NT2/D1 (cell line): ENCODE measurements around the gene LYPD6.

ENCODE experiments used
- DNase-seq: peaks from one replicate; pipeline ENCODE4 v3.0.0-alpha.2; 2011; ENCODE audit warnings: low read depth, low spot score
- H3K27me3 ChIP-seq: 2 replicates; pipeline ENCODE4 v1.6.0; 2011; ENCODE audit warnings: mild to moderate bottlenecking; ENCODE audit not compliant: insufficient read length, insufficient read depth
- H3K36me3 ChIP-seq: 2 replicates; pipeline ENCODE4 v1.6.1; 2011; ENCODE audit warnings: mild to moderate bottlenecking, low read length, mixed read lengths; ENCODE audit not compliant: insufficient read depth, insufficient read length
- H3K4me1 ChIP-seq: 2 replicates; pipeline ENCODE4 v1.5.1; 2011; ENCODE audit not compliant: insufficient read depth, insufficient read length
- H3K4me3 ChIP-seq: 2 replicates; pipeline ENCODE4 v1.5.1; 2011; ENCODE audit warnings: low read depth; ENCODE audit not compliant: insufficient read length
- H3K9ac ChIP-seq: 2 replicates; pipeline ENCODE4 v1.6.0; 2011; ENCODE audit warnings: low read depth; ENCODE audit not compliant: insufficient read length
- H3K9me3 ChIP-seq: 2 replicates; pipeline ENCODE4 v1.5.1; 2011; ENCODE audit warnings: mild to moderate bottlenecking, low read length; ENCODE audit not compliant: insufficient read depth
- SUZ12 ChIP-seq: IDR thresholded peaks from 2 replicates; pipeline ENCODE4 v1.6.1; 2011; ENCODE audit not compliant: insufficient read length, insufficient read depth; ENCODE audit errors: extremely low read depth
- YY1 ChIP-seq: IDR thresholded peaks from 2 replicates; pipeline ENCODE4 v1.6.1; 2011; ENCODE audit not compliant: insufficient read length, insufficient read depth
- ZNF274 ChIP-seq: IDR thresholded peaks from 2 replicates; pipeline ENCODE4 v1.6.1; 2011; ENCODE audit warnings: mild to moderate bottlenecking, low read depth, low read length

Gene LYPD6

DNA sequence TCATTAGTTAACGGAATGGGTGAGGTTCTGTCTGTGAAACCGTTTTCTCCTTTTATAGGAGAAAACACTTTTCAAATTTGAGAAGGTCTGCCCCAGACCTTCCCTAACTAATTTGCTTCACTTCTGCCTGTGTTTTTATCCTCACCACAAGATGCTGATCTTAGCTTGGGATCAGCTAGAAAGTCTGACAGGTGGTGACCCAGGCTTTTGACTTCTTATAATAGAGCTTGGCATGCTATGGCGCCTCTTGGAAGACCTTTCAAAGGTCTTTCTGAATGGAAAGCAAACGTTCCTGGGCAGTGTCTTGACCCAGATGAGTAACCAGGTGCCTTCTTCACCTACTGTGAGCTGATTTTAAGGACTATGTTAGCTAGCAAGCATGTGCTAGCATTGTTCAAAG, 91.4 kb downstream of the LYPD6 start:
- no peak for DNase-seq
- H3K27me3 ChIP-seq = no peaks in the 10 kb centered on the region
- H3K36me3 ChIP-seq = no peaks in the 10 kb centered on the region
- no peak for TF ChIP-seq SUZ12
- no peak for TF ChIP-seq YY1
- TF ChIP-seq ZNF274 = no peak
- no peaks in the 10 kb centered on the region for H3K9me3 ChIP-seq
- H3K9ac ChIP-seq = no peak overlapping the region
- no peaks in the 10 kb centered on the region for H3K4me1 ChIP-seq
- no peak overlapping the region for H3K4me3 ChIP-seq

DNA sequence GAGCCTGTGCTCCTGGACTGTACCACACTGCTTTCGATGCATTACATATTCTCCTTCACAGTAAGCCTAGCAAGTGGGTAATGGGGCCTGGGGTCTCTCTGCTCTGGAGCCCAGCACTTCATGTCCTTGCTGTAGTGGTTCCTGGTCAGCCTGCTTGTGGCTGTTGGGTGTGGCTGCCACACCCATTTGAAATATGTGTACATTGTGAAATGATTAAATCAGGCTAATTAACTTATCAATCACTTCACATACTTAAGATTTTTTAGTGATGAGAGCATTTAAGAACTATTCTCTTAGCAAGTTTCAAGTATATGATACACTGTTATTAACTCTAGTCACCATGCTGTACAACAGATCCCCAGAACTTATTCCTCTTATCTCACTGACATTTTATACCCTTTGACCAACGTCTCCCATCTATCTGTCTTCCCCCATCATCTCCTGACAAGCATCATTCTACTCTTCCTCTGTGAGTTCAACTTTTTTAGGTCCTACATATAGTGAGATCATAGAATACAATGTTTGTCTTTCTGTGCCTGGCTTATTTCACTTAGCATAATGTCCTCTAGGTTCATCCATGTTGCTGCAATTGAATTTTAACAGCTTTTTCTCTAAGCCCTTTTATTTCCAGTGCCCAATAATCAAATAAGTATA, 92.1 kb downstream of the LYPD6 start:
- no peak overlapping the region for H3K9ac ChIP-seq
- H3K4me1 ChIP-seq = no peaks in the 10 kb centered on the region
- H3K27me3 ChIP-seq = no peaks in the 10 kb centered on the region
- DNase-seq = no peak
- H3K4me3 ChIP-seq = no peak overlapping the region
- TF ChIP-seq YY1 (no peak), SUZ12 (no peak), ZNF274 (no peak)
- no peaks in the 10 kb centered on the region for H3K9me3 ChIP-seq
- no peaks in the 10 kb centered on the region for H3K36me3 ChIP-seq

DNA sequence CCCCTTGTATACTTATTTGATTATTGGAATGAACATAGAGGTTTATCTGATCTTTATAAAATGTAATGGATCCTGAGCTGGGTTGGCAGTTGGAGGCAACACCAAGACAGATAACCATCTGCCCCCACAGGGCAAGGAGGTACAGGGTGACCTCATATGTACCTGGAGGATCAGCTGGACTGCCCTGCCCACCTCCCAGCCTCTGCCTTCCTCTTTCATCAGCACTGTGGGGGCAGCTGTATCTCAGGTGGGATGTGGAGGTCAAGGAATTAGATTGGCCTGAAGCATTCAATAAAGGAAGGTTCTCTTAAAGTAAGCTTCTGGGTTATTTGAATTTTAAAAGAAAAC, 92.6 kb downstream of the LYPD6 start:
- no peaks in the 10 kb centered on the region for H3K27me3 ChIP-seq
- H3K9me3 ChIP-seq = no peaks in the 10 kb centered on the region
- H3K4me1 ChIP-seq = no peaks in the 10 kb centered on the region
- no peak overlapping the region for H3K4me3 ChIP-seq
- no peak for DNase-seq
- no peak overlapping the region for H3K9ac ChIP-seq
- TF ChIP-seq ZNF274 = no peak
- TF ChIP-seq YY1 = no peak
- TF ChIP-seq SUZ12 = no peak
- no peaks in the 10 kb centered on the region for H3K36me3 ChIP-seq

DNA sequence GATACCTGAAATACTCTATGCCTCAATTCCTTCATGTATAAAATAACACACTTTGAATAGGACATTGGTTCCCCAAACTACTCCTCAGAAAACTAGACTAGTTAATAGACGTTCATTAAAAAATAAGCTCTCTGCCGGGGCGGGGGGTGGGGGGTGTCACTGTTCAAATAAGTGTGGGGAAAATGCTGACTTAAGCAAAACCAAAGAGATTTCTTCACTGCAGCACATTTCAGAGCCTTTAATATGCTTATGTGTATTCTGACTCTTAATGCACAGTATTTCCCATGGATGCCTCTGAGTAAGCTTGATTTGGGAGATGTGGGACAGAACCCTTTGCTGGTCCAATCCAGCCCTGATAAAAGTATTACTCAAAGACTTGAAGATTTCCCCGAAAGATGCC, 93.2 kb downstream of the LYPD6 start:
- no peak overlapping the region for H3K9ac ChIP-seq
- TF ChIP-seq YY1 (no peak), ZNF274 (no peak), SUZ12 (no peak)
- no peak overlapping the region for H3K4me3 ChIP-seq
- H3K36me3 ChIP-seq = no peaks in the 10 kb centered on the region
- H3K4me1 ChIP-seq = no peaks in the 10 kb centered on the region
- no peak for DNase-seq
- no peaks in the 10 kb centered on the region for H3K27me3 ChIP-seq
- H3K9me3 ChIP-seq = no peaks in the 10 kb centered on the region

DNA sequence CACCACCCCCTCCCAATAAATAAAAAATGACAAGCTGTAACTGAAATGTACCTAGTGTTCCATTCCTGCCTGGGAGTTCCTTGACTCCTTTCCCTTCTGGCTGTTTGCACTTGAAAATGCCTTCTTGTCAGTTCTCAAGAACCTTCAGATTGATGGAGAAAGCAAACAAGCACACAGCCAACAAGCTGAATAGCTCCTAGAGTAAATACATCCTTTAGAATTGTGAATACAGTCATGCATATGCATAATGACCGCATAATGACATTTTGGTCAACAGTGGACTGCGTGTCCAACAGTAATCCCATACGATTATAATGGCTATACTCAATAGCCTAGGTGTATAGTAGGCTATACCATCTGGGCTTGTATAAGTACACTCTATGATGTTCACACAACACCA, 97.0 kb downstream of the LYPD6 start:
- H3K27me3 ChIP-seq = no peaks in the 10 kb centered on the region
- H3K9me3 ChIP-seq = no peaks in the 10 kb centered on the region
- H3K4me1 ChIP-seq = no peaks in the 10 kb centered on the region
- H3K36me3 ChIP-seq = no peaks in the 10 kb centered on the region
- H3K9ac ChIP-seq = no peak overlapping the region
- no peak for DNase-seq
- H3K4me3 ChIP-seq = no peak overlapping the region
- no peak for TF ChIP-seq ZNF274
- TF ChIP-seq SUZ12 = no peak
- TF ChIP-seq YY1 = no peak

DNA sequence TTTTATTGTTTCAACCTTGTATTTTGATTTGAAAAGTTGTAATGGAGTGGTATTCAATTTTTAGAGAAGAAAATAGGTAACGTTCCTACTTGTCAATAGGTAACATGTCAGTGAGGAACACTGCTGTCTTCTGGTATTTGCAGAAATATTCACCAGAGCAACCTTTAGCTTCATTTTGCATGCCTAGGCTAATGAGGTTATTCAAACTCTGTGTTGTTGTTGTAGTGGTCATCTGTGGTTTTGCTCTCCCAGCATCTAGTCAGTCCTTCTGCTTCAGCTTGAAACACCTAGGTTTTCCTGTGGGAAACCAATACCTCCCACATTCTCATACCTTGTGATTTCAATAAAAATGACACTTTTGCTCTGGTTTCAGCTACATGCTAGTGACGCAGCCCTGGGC, 98.4 kb downstream of the LYPD6 start:
- no peak for DNase-seq
- no peaks in the 10 kb centered on the region for H3K36me3 ChIP-seq
- TF ChIP-seq SUZ12 (no peak), YY1 (no peak), ZNF274 (no peak)

DNA sequence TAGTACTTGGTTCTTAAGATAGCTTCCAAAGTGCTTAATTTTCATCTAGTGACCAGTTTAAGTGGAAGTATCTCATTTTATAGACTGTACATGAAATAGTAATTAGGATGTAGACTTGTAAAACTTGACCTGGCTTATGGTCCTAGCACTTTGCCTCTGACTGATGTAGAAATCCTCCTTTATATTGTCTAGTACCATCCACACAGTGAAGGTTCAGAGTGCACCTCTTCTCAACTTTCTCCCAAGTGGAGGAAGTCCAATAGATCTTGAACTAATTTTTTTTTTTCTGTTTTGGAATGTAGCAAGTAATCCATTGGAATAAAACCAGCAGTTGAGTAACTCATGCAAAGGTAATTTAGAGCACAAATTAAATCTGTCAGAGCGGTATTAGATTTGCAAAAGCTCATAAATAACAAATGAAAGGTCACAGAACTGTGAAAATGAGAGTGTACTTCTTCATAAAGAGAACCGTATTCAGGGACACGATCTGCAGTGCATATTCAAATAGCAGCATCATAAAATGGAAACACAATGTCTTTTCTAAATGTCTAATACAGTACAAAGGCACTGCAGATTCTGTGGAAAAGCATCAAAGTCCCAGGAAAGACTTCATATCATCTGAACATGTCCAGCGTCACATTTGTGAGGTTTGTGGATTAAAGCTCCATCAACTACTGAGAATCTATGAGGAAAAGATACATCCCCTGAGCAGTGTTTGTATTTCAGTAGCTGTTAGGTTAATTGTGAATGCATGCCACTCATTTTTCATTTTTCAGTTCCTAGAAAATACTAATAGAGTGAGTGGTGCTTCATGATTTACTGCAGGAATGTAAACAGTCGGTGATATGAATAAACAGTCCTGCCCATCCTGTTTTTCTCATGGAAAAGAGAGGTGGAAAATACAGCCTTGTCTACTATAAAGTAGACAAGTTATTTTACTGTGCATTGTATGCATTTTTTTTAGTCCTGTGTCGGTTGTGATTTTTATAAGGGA, 100.7 kb downstream of the LYPD6 start:
- Histone ChIP-seq H3K9me3 (no peaks in the 10 kb centered on the region), H3K4me3 (no peak overlapping the region), H3K4me1 (no peaks in the 10 kb centered on the region), H3K36me3 (no peaks in the 10 kb centered on the region), H3K27me3 (no peaks in the 10 kb centered on the region), H3K9ac (no peak overlapping the region)
- no peak for TF ChIP-seq ZNF274
- TF ChIP-seq YY1 = no peak
- no peak for TF ChIP-seq SUZ12
- DNase-seq = no peak

More for the DNA sequence above, 98.4 kb downstream of the LYPD6 start:
- no peaks in the 10 kb centered on the region for H3K9me3 ChIP-seq
- H3K9ac ChIP-seq = no peak overlapping the region
- no peak overlapping the region for H3K4me3 ChIP-seq
- H3K27me3 ChIP-seq = no peaks in the 10 kb centered on the region
- H3K4me1 ChIP-seq = no peaks in the 10 kb centered on the region
